GDM1 (cell line): ENCODE results near the gene PHPT1.

Experiments used
- DNase-seq: peaks from one replicate; lab custom pipeline; 2025; lab: John Stamatoyannopoulos, UW

Gene PHPT1

DNA sequence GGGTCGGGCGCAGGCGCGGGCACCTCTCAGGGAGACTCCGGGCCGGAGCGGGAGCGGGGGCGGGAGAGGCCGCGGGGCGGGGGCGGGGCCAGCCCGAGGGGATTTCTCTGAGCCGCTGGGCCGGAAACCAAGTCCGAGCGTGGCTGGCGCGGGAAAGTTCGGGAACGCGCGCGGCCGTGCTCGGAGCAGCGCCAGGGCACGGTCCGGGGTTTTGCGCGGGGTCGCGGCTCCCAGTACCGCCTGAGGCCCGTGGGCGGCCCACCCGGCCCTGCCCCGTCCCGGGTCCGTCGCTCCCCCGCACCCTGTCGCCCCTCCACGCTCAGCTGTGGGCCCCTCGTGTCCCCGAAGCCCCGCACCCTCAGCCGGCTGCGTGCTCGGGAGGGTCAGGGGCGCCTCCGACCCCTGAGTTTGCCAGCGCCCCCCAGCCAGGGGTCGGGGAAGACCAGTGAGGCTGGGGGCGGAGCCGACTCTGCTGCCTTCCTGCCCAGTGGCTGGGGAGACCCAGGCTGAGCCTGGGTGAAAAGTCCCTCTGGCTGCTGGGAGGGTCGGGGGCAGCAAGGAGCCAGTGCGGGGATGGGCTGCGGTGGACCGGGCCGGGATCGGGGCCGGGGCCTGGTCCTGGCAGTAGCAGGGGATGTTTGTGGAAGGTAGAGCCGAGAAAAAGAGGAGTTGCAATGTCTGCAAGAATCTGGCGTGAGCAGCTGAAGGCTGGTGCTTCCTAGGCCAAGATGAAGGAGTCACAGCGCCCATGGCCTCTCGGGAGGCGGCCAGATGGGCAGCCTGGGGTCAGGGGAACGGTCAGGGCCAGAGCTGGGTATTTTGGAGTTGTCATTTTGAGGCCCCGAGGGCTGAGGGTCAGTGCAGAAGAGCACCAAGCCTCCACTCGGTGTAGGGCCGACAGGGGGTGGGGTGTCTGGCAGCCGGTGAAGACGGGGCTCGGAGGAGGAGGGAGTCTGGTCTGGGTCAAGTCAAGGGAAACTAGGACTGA is 37.7 kb downstream of the PHPT1 start:
- peak; percentile 47 for DNase-seq

- DNase-seq, result no peak
These were observed 39.2 kb downstream of the PHPT1 start for GRCh38 chr9:136888454-136888853.

DNA sequence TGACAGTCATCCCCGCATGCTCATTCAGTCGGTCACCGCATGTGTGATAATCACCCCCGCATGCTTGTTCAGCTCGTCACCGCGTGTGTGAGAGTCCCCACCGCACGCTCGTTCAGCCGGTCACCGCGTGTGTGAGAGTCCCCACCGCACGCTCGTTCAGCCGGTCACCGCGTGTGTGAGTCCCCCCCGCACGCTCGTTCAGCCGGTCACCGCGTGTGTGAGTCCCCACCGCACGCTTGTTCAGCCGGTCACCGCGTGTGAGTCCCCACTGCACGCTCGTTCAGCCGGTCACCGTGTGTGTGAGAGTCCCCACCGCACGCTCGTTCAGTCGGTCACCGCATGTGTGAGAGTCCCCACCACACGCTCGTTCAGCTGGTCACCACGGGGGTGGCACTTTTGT is 40.6 kb downstream of the PHPT1 start:
- DNase-seq, result no peak

GRCh38 chr9:136890661-136891060 is 41.5 kb downstream of the PHPT1 start:
- DNase-seq, result no peak

DNA sequence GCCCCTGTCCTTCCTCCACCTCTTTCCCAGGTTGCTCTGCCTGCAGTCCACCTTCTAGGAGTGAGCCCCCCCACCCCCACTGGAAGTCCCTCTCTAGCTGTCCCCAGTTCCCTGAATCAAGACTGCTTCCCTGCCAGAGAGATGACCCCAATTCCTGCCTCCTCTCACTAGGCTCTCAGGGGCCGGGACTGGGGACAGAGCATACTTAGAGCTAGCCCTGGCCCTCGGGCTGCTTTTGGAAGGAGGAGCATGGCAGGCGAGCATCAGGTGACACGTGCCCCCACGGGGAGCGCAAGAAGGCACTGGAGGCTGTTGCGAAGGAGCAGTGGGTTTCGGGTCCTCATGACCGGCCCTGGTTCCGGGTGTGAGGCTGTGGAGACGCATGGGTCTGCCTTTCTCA is 46.8 kb downstream of the PHPT1 start:
- DNase-seq, result no peak

GRCh38 chr9:136898483-136899100 is 49.4 kb downstream of the PHPT1 start:
- no peak for DNase-seq

DNA sequence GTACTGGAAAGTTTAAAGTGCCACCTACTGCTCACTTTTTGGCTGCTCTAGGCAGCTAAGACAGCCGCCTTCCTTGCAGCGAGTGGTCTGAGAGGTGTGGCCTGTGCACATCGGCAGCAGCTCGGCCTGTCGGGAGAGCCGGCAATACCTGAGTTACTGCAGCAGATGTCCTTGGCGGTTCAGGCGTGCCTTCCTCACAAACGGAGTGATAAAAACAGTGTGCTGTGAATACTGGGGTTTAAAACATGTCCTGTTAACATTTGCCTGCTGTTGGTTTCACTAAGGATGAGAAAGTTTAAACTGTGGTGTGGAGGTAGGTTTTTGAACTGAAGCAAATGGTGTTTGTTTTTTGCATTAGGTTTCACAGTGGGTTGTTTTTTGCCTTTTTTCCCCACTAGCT is 50.0 kb downstream of the PHPT1 start:
- DNase-seq, result no peak

DNA sequence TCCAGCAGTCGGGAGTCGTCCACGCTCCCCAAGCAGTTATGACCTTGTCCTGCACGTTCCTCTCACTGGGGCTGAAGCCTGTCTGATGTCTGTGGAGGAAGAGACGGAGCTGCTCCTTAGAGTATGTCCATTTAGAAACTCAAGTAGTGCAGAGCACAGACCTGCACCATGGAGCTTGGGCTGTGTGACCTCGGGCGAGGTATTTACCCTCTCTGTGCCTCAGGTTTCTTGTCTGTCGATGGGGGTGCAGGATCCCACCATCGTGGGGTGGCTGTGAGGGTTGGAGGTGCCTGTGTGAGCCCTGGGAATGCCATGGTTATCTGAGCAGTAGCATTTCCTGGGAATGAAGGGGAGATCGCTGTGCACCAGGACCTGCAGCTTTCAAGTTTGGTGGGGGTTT is 51.3 kb downstream of the PHPT1 start:
- no peak for DNase-seq
